HCT116 (cell line): ENCODE measurements around the gene BTBD16. TPM values are rescaled to one million over a fixed set of nuclear protein-coding genes. Genes with fewer than 3 reads are reported as not detected.

Experiments used
- ATAC-seq: fragments of 200-7000 bp; cut with Tn5 transposase; 2 replicates; pipeline ENCODE4 v1.9.1; 2020; ENCODE audit warnings: mild to moderate bottlenecking, moderate library complexity
- BruUV-seq: library from RNA; stranded (reverse); fragments of 400-500 nt; replicated peaks from 2 replicates; lab custom pipeline; 2021; lab: Mats Ljungman, UMichigan
- CTCF ChIA-PET: fragments of 300-600 bp; sonication (Branson Sonifier 250); formaldehyde crosslinking; loops from one replicate; lab custom pipeline; 2021; ENCODE audit warnings: antibody characterized with exemption; lab: Charles Lee
- POLR2A ChIA-PET: fragments of 300-600, 350-600 bp; sonication (Branson Sonifier 250); formaldehyde crosslinking; loops from one replicate; lab custom pipeline; 2021; ENCODE audit warnings: antibody characterized with exemption; lab: Charles Lee
- RAD21 ChIA-PET, 2 experiments: fragments of 300-600 bp; sonication (Branson Sonifier 250); formaldehyde crosslinking; loops; one replicate each; lab custom pipeline; 2023; ENCODE audit warnings: low total read pairs in 2 of 2; ENCODE audit not compliant: uncharacterized antibody in 2 of 2, unreplicated experiment in 2 of 2, low non-redundant PET in 1 of 2; lab: Charles Lee
- DNase-seq: peaks from one replicate; pipeline ENCODE4 v3.0.0-alpha.2; 2010; ENCODE audit warnings: low read depth, low spot score
- H2AFZ ChIP-seq: fragments of 200-600 bp; shearing (Covaris generic), sonication (generic); 2 replicates; pipeline ENCODE4 v1.6.1; 2017; ENCODE audit warnings: low read depth, mixed run types, mixed read lengths, antibody characterized with exemption, low read length; ENCODE audit not compliant: poor library complexity, severe bottlenecking
- H3K27ac ChIP-seq: 2 replicates; pipeline ENCODE4 v1.5.1; 2012; ENCODE audit warnings: low read depth, low read length
- H3K27me3 ChIP-seq: fragments of 200-600 bp; sonication (generic); 2 replicates; pipeline ENCODE4 v1.6.1; 2016; ENCODE audit warnings: mixed run types, low read length, mixed read lengths; ENCODE audit not compliant: insufficient read depth
- H3K36me3 ChIP-seq, 2 experiments: fragments of 200-500 bp in 1 of 2; fragments of 200-600 bp in 1 of 2; sonication (Bioruptor generic) in 1 of 2; sonication (generic) in 1 of 2; 2 replicates each; pipeline versions ENCODE4 v1.5.1 to v1.6.1; 2014 to 2016; ENCODE audit warnings: low read length in 2 of 2, inconsistent platforms in 1 of 2, mixed read lengths in 1 of 2, mixed run types in 1 of 2; ENCODE audit not compliant: insufficient read depth in 2 of 2, control insufficient read depth in 1 of 2
- H3K4me1 ChIP-seq, 2 experiments: fragments of 200-600 bp in 1 of 2; sonication (generic) in 1 of 2; 2 replicates each; pipeline versions ENCODE4 v1.5.1 to v1.6.1; 2012 to 2017; ENCODE audit warnings: low read length in 2 of 2, inconsistent platforms in 1 of 2, mild to moderate bottlenecking in 1 of 2, mixed read lengths in 1 of 2, mixed run types in 1 of 2, moderate library complexity in 1 of 2; ENCODE audit not compliant: insufficient read depth in 2 of 2, control insufficient read depth in 1 of 2
- H3K4me2 ChIP-seq: fragments of 200-600 bp; sonication (generic); 2 replicates; pipeline ENCODE4 v1.6.1; 2017; ENCODE audit warnings: mixed run types, low read length, mixed read lengths
- H3K4me3 ChIP-seq, 2 experiments: fragments of 200-600 bp in 1 of 2; sonication (generic) in 1 of 2; replicated peaks in 1 of 2; 2 replicates each; pipeline ENCODE4 v1.5.1; 2011 to 2016; ENCODE audit warnings: low read length in 2 of 2, control low read depth in 1 of 2, low read depth in 1 of 2, mild to moderate bottlenecking in 1 of 2, mixed read lengths in 1 of 2, mixed run types in 1 of 2
- H3K79me2 ChIP-seq: fragments of 200-600 bp; sonication (generic); 2 replicates; pipeline ENCODE4 v1.6.1; 2017; ENCODE audit warnings: mild to moderate bottlenecking, mixed run types, low read length, moderate library complexity, mixed read lengths; ENCODE audit not compliant: insufficient read depth
- H3K9ac ChIP-seq: fragments of 200-600 bp; sonication (generic); 2 replicates; pipeline ENCODE4 v1.6.1; 2016; ENCODE audit warnings: low read length, mixed read lengths
- H3K9me2 ChIP-seq: fragments of 200-600 bp; sonication (generic), shearing (Covaris generic); 2 replicates; pipeline ENCODE4 v1.6.1; 2017; ENCODE audit warnings: mixed run types, mild to moderate bottlenecking, moderate library complexity; ENCODE audit not compliant: insufficient read depth
- H3K9me3 ChIP-seq, 2 experiments: fragments of 200-500 bp in 1 of 2; fragments of 200-600 bp in 1 of 2; sonication (Bioruptor generic) in 1 of 2; sonication (generic) in 1 of 2; 2 replicates each; pipeline ENCODE4 v1.6.1; 2014 to 2017; ENCODE audit warnings: low read length in 2 of 2, mixed read lengths in 2 of 2, inconsistent platforms in 1 of 2, low read depth in 1 of 2, mild to moderate bottlenecking in 1 of 2, mixed run types in 1 of 2, moderate library complexity in 1 of 2; ENCODE audit not compliant: control insufficient read depth in 1 of 2, insufficient read depth in 1 of 2
- H4K20me1 ChIP-seq: fragments of 200-600 bp; sonication (generic), shearing (Covaris generic); 2 replicates; pipeline ENCODE4 v1.6.1; 2017; ENCODE audit warnings: mixed run types, mild to moderate bottlenecking, moderate library complexity; ENCODE audit not compliant: insufficient read depth
- CBX3 ChIP-seq: IDR thresholded peaks from 2 replicates; pipeline ENCODE4 v1.6.1; 2012; ENCODE audit warnings: low read depth
- CTCF ChIP-seq, 3 experiments: fragments of 200-600 bp in 1 of 3; sonication (generic) in 1 of 3; IDR thresholded peaks in 2 of 3; conservative IDR thresholded peaks in 1 of 3; 2 replicates each; pipeline ENCODE4 v1.5.1; 2012 to 2017; ENCODE audit warnings: low read depth in 2 of 3, low read length in 2 of 3, antibody characterized with exemption in 1 of 3, borderline replicate concordance in 1 of 3, control low read depth in 1 of 3, mild to moderate bottlenecking in 1 of 3, mixed read lengths in 1 of 3, mixed run types in 1 of 3, moderate library complexity in 1 of 3; ENCODE audit not compliant: insufficient read depth in 1 of 3
- EGR1 ChIP-seq: IDR thresholded peaks from 2 replicates; pipeline ENCODE4 v1.6.1; 2012; ENCODE audit warnings: low read depth
- JUND ChIP-seq: IDR thresholded peaks from 2 replicates; pipeline ENCODE4 v1.6.1; 2012
- RAD21 ChIP-seq: IDR thresholded peaks from 2 replicates; pipeline ENCODE4 v1.6.1; 2012; ENCODE audit warnings: low read depth, mild to moderate bottlenecking
- REST ChIP-seq: IDR thresholded peaks from 2 replicates; pipeline ENCODE4 v1.6.1; 2012; ENCODE audit warnings: low read depth
- SP1 ChIP-seq: IDR thresholded peaks from 2 replicates; pipeline ENCODE4 v1.6.1; 2012; ENCODE audit warnings: low read depth
- TCF7L2 ChIP-seq: IDR thresholded peaks from 2 replicates; pipeline ENCODE4 v1.7.0; 2011; ENCODE audit warnings: borderline replicate concordance, inconsistent platforms; ENCODE audit not compliant: insufficient read depth, insufficient read length; ENCODE audit errors: extremely low read depth
- ZBTB33 ChIP-seq: IDR thresholded peaks from 2 replicates; pipeline ENCODE4 v1.6.1; 2011; ENCODE audit warnings: mild to moderate bottlenecking, low read length, moderate library complexity; ENCODE audit not compliant: insufficient replicate concordance; ENCODE audit errors: extremely low read depth
- ZFX ChIP-seq: fragments of 450-650 bp; IDR thresholded peaks from 2 replicates; pipeline ENCODE4 v1.6.1; 2017
- ZNF274 ChIP-seq: fragments of 200-500 bp; sonication (Bioruptor generic); IDR thresholded peaks from 2 replicates; pipeline ENCODE4 v1.6.1; 2014; ENCODE audit warnings: mild to moderate bottlenecking, low read depth, low read length, inconsistent platforms
- intact Hi-C: fragments of 100-400 bp; cut with micrococcal nuclease; formaldehyde crosslinking; loops from 2 replicates; pipeline ENCODE4 v1.10.0; 2022
- total RNA-seq: library from RNA; stranded (reverse); gene quantifications from one replicate; pipeline ENCODE4 v1.2.1, GENCODE V29; 2021; ENCODE audit not compliant: unreplicated experiment

BTBD16 gene
- total RNA-seq, 1 experiment from 2014 or later, result 0.27 TPM

GRCh38 chr10:122267849-122268737, 3.0 kb upstream of the BTBD16 start:
- intact Hi-C loops, result loop anchor here (1.0 to 5.0 kb wide), 2 partner anchors 125 to 216 kb away; no protein-coding TSS in a partner anchor
- ATAC-seq (peak; percentile 99), DNase-seq (peak; percentile 36)
- Histone ChIP-seq H3K4me2 (0 out of 2 replicates have a peak overlapping the region, but pooled peaks have one; percentile 4), H4K20me1 (no peaks in the 10 kb centered on the region), H3K4me1 (peaks cover 0 to 16% of the 10 kb centered on the region in 2 experiments; a peak in 2 of 4 replicates), H2AFZ (peak overlapping the region; percentile 41), H3K79me2 (no peaks in the 10 kb centered on the region), H3K9me2 (no peaks in the 10 kb centered on the region), H3K27me3 (no peaks in the 10 kb centered on the region), H3K36me3 (no peaks in the 10 kb centered on the region), H3K9ac (no peak overlapping the region), H3K27ac (no peak overlapping the region), H3K4me3 (no peak overlapping the region), H3K9me3 (peaks cover 0 to 2% of the 10 kb centered on the region in 2 experiments; a peak in 1 of 4 replicates)
- TF ChIP-seq ZBTB33 (no peak), REST (no peak), TCF7L2 (no peak), ZNF274 (no peak), EGR1 (no peak), CTCF (IDR thresholded peaks at IDR 0.05 in 2 of 3, conservative IDR thresholded peaks at IDR 0.05 in 1 of 3; ENCODE audit: borderline replicate concordance in 1 of 3, insufficient read depth in 1 of 3, low read depth in 2 of 3, low read length in 2 of 3) (peak; percentile 85 to 100 (median 100)), ZFX (no peak), CBX3 (no peak), SP1 (no peak), JUND (no peak), RAD21 (peak; percentile 80)
- ChIA-PET CTCF (interaction anchor here (0.7 to 2.0 kb wide), 18 partner anchors 9 to 298 kb away, joined by 3 to 16 read pairs (median 4); no protein-coding TSS in a partner anchor), RAD21 (interaction anchor here in 1 of 2 experiments (1.0 kb wide), 1 partner anchor 12 kb away, joined by 3 read pairs; no protein-coding TSS in a partner anchor), POLR2A (no interaction called here)
- BruUV-seq, result no TSS peak
